Measurements from ENCODE around the gene PTPRZ1. TPM values are rescaled to one million over a fixed set of nuclear protein-coding genes. Genes with fewer than 3 reads are reported as not detected.

Gene PTPRZ1
- total and polyA plus RNA-seq, 3 donors from 2014 or later, result 1.9 to 2.7 (median 2.2) TPM

DNA sequence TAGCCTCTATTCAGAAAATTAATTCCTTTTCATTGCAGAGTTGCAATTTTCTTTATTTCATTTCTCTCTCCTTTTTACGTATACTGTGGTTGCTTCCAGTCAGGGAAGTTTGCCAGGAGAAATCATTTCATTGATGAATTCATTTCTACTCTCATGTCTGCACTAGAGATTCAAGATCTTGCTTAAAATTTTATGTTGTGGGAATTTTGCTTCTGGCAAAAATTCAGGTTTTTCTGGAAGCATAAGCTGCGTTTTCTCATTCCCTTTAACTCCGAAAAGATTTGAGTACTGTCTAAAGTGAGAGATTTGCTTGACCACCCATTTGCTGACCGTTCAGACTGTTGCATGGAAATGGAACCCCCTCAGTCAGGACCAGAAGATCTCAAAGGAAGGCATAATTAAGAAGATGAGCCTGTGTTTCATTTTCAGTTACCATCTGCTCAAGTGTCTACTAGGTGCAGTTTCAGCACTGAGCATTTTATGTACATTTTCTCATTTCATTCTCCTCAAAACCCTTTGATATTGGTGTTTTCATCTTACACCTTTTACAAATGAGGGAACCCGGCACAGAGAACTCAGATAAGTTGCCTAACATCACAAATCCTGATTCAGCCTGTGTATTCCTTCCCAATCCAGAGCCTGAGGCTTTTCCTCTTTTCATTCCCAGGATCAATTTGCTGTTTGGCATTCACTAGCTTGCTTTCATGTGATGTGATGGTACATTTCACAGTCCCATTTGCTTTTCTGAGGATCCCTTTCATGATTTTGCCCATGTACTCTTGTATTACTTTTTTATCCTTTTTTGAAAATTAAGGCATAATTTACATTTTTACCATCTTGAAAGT lies 3.9 kb downstream of the PTPRZ1 start:
- intact Hi-C loops (cut with DNase I; ENCODE audit: low total_unique reads), result no loop called here
- 70 to 80% methylated on average over 5 of the region's 5 CpGs for WGBS, 2 donors
- no peaks in the 10 kb centered on the region for H3K4me1 ChIP-seq
- no peaks in the 10 kb centered on the region for H3K27me3 ChIP-seq
- H3K9me3 ChIP-seq, result no peaks in the 10 kb centered on the region
- H3K27ac ChIP-seq, result no peak overlapping the region
- TF ChIP-seq POLR2A (IDR thresholded peaks at IDR 0.05), result no peak
- TF ChIP-seq, protein P1, sequence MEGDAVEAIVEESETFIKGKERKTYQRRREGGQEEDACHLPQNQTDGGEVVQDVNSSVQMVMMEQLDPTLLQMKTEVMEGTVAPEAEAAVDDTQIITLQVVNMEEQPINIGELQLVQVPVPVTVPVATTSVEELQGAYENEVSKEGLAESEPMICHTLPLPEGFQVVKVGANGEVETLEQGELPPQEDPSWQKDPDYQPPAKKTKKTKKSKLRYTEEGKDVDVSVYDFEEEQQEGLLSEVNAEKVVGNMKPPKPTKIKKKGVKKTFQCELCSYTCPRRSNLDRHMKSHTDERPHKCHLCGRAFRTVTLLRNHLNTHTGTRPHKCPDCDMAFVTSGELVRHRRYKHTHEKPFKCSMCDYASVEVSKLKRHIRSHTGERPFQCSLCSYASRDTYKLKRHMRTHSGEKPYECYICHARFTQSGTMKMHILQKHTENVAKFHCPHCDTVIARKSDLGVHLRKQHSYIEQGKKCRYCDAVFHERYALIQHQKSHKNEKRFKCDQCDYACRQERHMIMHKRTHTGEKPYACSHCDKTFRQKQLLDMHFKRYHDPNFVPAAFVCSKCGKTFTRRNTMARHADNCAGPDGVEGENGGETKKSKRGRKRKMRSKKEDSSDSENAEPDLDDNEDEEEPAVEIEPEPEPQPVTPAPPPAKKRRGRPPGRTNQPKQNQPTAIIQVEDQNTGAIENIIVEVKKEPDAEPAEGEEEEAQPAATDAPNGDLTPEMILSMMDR (IDR thresholded peaks at IDR 0.05), result no peak
- DNase-seq, result no peak
- no peak overlapping the region for H3K4me3 ChIP-seq
- H3K36me3 ChIP-seq (ENCODE audit: low read depth, missing control alignments), result no peaks in the 10 kb centered on the region

DNA sequence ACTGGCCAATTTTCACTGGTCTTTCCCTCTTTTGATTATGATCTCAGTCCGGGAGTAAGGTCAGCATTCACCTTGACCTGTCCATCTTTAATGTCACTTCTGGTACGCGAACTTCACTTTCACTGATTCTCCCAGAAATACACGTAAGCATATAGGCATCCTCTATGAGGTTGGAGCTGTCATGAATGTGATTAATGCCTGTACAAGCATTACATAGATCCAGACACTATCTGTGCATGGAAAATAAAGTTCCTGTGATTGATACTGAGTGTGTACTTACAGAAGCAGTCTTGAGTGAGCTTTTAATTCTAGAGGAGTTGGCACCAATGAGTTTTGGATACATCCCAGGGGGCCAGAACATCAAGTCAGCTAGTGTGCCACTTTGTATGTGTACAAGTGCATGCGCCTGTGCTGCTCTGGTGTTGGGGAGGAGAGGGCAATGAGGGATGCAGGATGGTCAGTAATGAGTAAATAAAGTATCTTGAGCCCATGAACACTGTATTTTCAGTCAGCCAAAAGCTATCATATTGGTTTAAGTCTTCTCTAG lies 6.0 kb downstream of the PTPRZ1 start:
- intact Hi-C loops (cut with DNase I; ENCODE audit: low total_unique reads), result no loop called here
- Histone ChIP-seq H3K36me3 (ENCODE audit: low read depth, missing control alignments) (no peaks in the 10 kb centered on the region), H3K27me3 (no peaks in the 10 kb centered on the region), H3K9me3 (no peaks in the 10 kb centered on the region), H3K4me3 (no peak overlapping the region), H3K4me1 (no peaks in the 10 kb centered on the region), H3K27ac (no peak overlapping the region)
- no peak for DNase-seq
- TF ChIP-seq, protein P1 (IDR thresholded peaks at IDR 0.05), result no peak
- no peak for TF ChIP-seq POLR2A (IDR thresholded peaks at IDR 0.05)
- WGBS, 2 donors, result 85 to 91% methylated on average over 5 of the region's 5 CpGs

DNA sequence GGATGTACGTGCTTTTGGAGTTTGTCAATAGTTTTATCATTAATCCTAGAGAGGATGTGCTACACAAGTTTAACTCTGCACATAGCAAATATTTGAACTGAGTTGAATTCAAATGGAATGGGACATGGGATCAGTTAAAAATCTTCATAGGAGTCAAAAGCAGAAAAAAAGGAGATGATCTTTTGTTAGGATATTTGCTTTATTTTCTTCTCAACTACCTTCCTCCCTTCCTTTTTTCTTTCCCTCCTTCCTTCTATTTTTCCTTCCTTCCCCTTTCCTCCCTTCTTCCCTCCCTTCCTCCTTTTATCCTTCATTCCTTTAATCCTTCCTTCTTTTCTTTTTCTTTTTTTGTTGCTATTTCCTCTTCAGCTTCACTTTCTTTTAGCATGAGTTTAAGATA lies 6.6 kb downstream of the PTPRZ1 start:
- Histone ChIP-seq H3K9me3 (no peaks in the 10 kb centered on the region), H3K27me3 (no peaks in the 10 kb centered on the region), H3K4me3 (no peak overlapping the region), H3K27ac (no peak overlapping the region), H3K36me3 (ENCODE audit: low read depth, missing control alignments) (no peaks in the 10 kb centered on the region), H3K4me1 (no peaks in the 10 kb centered on the region)
- DNase-seq, result no peak
- WGBS, 2 donors, result 67 to 78% methylated on average over 1 of the region's 1 CpG
- TF ChIP-seq, protein P1 (IDR thresholded peaks at IDR 0.05), result no peak
- TF ChIP-seq POLR2A (IDR thresholded peaks at IDR 0.05), result no peak
- intact Hi-C loops (cut with DNase I; ENCODE audit: low total_unique reads), result no loop called here

DNA sequence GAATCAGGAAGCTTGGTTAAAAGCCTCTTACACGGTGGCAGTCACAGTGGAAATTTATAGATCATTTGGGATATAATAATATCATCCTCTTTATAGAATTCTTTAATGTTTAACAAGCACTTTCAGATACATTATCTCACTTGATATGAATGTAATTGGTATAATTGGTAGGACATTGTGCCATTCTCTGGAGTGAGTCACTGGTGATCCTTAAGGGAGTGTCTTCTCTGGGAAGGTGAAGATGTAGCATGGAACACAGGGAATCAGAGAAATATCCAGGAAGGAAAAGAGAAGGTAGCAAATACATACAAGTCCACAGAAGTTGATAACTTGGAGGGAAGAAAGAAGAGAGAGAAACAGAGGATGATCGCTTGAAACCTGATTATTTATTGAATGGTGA lies 9.8 kb downstream of the PTPRZ1 start:
- H3K4me1 ChIP-seq, result no peaks in the 10 kb centered on the region
- no peak for DNase-seq
- H3K27ac ChIP-seq, result no peak overlapping the region
- H3K4me3 ChIP-seq, result no peak overlapping the region
- no peaks in the 10 kb centered on the region for H3K36me3 ChIP-seq (ENCODE audit: low read depth, missing control alignments)
- no peaks in the 10 kb centered on the region for H3K9me3 ChIP-seq
- intact Hi-C loops (cut with DNase I; ENCODE audit: low total_unique reads), result no loop called here
- no peaks in the 10 kb centered on the region for H3K27me3 ChIP-seq
- TF ChIP-seq, protein P1 (IDR thresholded peaks at IDR 0.05), result no peak
- TF ChIP-seq POLR2A (IDR thresholded peaks at IDR 0.05), result no peak
- 77 to 81% methylated on average over 2 of the region's 2 CpGs for WGBS, 2 donors

Measured in testis (tissue), 3 donors.